GM12878 (cell line): ENCODE measurements around the gene ADGRV1. TPM values are rescaled to one million over a fixed set of nuclear protein-coding genes. Genes with fewer than 3 reads are reported as not detected.

Experiments
- ATAC-seq: fragments of 200-7000 bp; cut with Tn5 transposase; 3 replicates; pipeline ENCODE4 v1.9.1; 2020; ENCODE audit warnings: mild to moderate bottlenecking, moderate library complexity
- BruUV-seq: library from RNA; stranded (reverse); fragments of 400-500 nt; replicated peaks from 2 replicates; lab custom pipeline; 2021; lab: Mats Ljungman, UMichigan
- CTCF ChIA-PET: fragments of 300-600 bp; sonication (Branson Sonifier 250); formaldehyde crosslinking; extraction: SDS; loops from one replicate; lab custom pipeline; 2021; ENCODE audit warnings: inconsistent platforms; lab: Yijun Ruan, JAX
- POLR2A ChIA-PET: fragments of 350-600 bp; formaldehyde crosslinking; extraction: SDS; loops from one replicate; lab custom pipeline; 2021; ENCODE audit warnings: inconsistent platforms; lab: Charles Lee
- RAD21 ChIA-PET: fragments of 300-600 bp; sonication (Branson Sonifier 250); formaldehyde crosslinking; loops from one replicate; lab custom pipeline; 2023; ENCODE audit warnings: antibody characterized with exemption; ENCODE audit not compliant: unreplicated experiment; lab: Charles Lee
- SMC1A ChIA-PET: fragments of 300-600 bp; sonication (Branson Sonifier 250); formaldehyde crosslinking; loops from one replicate; lab custom pipeline; 2023; ENCODE audit not compliant: unreplicated experiment, uncharacterized antibody; lab: Charles Lee
- DNase-seq: peaks from one replicate; pipeline ENCODE4 v3.0.0-alpha.2; 2011; ENCODE audit warnings: low read depth, low spot score
- FAIRE-seq: peaks from 3 replicates; lab custom pipeline; 2011; peaks lifted over from hg19 to GRCh38; lab: Jason Lieb, UNC
- H2AFZ ChIP-seq: 2 replicates; pipeline ENCODE4 v1.6.0; 2011; ENCODE audit warnings: low read depth, low read length, control low read depth; ENCODE audit not compliant: control insufficient read depth
- H3K27ac ChIP-seq: 2 replicates; pipeline ENCODE4 v1.5.1; 2011; ENCODE audit warnings: control low read depth; ENCODE audit not compliant: control insufficient read depth, insufficient read depth
- H3K27me3 ChIP-seq, 2 experiments: replicated peaks in 1 of 2; 2 replicates each; pipeline versions ENCODE4 v1.6.0 to v1.6.1; 2011; ENCODE audit warnings: low read length in 1 of 2; ENCODE audit not compliant: control insufficient read depth in 2 of 2, insufficient read depth in 2 of 2
- H3K36me3 ChIP-seq, 2 experiments: 2 replicates each; pipeline ENCODE4 v1.5.1; 2011; ENCODE audit warnings: low read length in 1 of 2; ENCODE audit not compliant: control insufficient read depth in 2 of 2, insufficient read depth in 2 of 2
- H3K4me1 ChIP-seq: 2 replicates; pipeline ENCODE4 v1.6.1; 2011; ENCODE audit warnings: mild to moderate bottlenecking, low read length, moderate library complexity, mixed read lengths; ENCODE audit not compliant: control insufficient read depth, insufficient read depth
- H3K4me2 ChIP-seq: 2 replicates; pipeline ENCODE4 v1.6.0; 2011; ENCODE audit warnings: control low read depth; ENCODE audit not compliant: control insufficient read depth, insufficient read depth
- H3K4me3 ChIP-seq: fragments of 200-600 bp; sonication (generic); 2 replicates; pipeline ENCODE4 v1.5.1; 2016
- H3K79me2 ChIP-seq: 2 replicates; pipeline ENCODE4 v1.6.0; 2011; ENCODE audit warnings: low read length; ENCODE audit not compliant: control insufficient read depth, insufficient read depth
- H3K9ac ChIP-seq: 2 replicates; pipeline ENCODE4 v1.8.0; 2011; ENCODE audit warnings: low read length, control low read depth, mixed read lengths; ENCODE audit not compliant: control insufficient read depth, insufficient read depth
- H3K9me3 ChIP-seq: replicated peaks from 3 replicates; pipeline ENCODE4 v1.5.1; 2011; ENCODE audit warnings: mild to moderate bottlenecking, low read length; ENCODE audit not compliant: control insufficient read depth, insufficient read depth
- H4K20me1 ChIP-seq: 2 replicates; pipeline ENCODE4 v1.6.0; 2011; ENCODE audit not compliant: control insufficient read depth, insufficient read depth
- BCL11A ChIP-seq: IDR thresholded peaks from 2 replicates; pipeline ENCODE4 v1.6.1; 2011; ENCODE audit warnings: low read depth, low read length
- IRF4 ChIP-seq: IDR thresholded peaks from 2 replicates; pipeline ENCODE4 v1.6.1; 2011; ENCODE audit warnings: low read depth, low read length
- PRDM15 ChIP-seq: fragments of 450-650 bp; formaldehyde crosslinking; IDR thresholded peaks from 2 replicates; pipeline ENCODE4 v1.4.0; 2020; ENCODE audit warnings: mild to moderate bottlenecking, moderate library complexity
- RUNX3 ChIP-seq: IDR thresholded peaks from 2 replicates; pipeline ENCODE4 v1.6.1; 2012; ENCODE audit warnings: low read length, inconsistent platforms
- ZNF687 ChIP-seq: fragments of 450-650 bp; IDR thresholded peaks from 2 replicates; pipeline ENCODE4 v1.6.1; 2017; ENCODE audit warnings: mild to moderate bottlenecking, moderate library complexity
- ZSCAN29 ChIP-seq: fragments of 450-650 bp; IDR thresholded peaks from 2 replicates; pipeline ENCODE4 v1.6.1; 2017; ENCODE audit warnings: mild to moderate bottlenecking, moderate library complexity
- WGBS: methylation state at CpG from one replicate; pipeline ENCODE4 v1.1.6; 2016; ENCODE audit warnings: low lambda C conversion rate; ENCODE audit not compliant: insufficient replicate concordance, insufficient coverage; ENCODE audit errors: missing lambda C conversion rate; 5-methylcytosine and 5-hydroxymethylcytosine counted together
- in situ Hi-C: fragments of 300-500 bp; cut with MboI; formaldehyde crosslinking; loops from 9 replicates; pipeline ENCODE4 v1.14.3; 2018; ENCODE audit warnings: mixed read lengths
- intact Hi-C: fragments of 100-400 bp; cut with micrococcal nuclease; formaldehyde crosslinking; loops from one replicate; pipeline ENCODE4 v1.14.2; 2022; ENCODE audit not compliant: unreplicated experiment
- polyA plus RNA-seq, 11 experiments: library from polyadenylated mRNA; depleted of rRNA in 4 of 11; unstranded in 6 of 11; stranded (reverse) in 5 of 11; fragments of >200 nt; fragmentation: Nextera tagmentation in 4 of 11; fragmentation: Illumina TruSeq in 1 of 11; extraction: Ambion mirVana in 4 of 11; extraction: Trizol in 1 of 11; gene quantifications; 1 replicate in 1 of 11; 2 replicates in 10 of 11; pipeline versions ENCODE4 v1.2.1 to v1.2.3, GENCODE V29; 2011 to 2016; ENCODE audit warnings: inconsistent platforms in 2 of 11, missing spikeins in 2 of 11, low read depth in 1 of 11
- total RNA-seq, 4 experiments: library from RNA; depleted of rRNA in 3 of 4; stranded (reverse); fragments of >200 nt in 3 of 4; fragmentation: Illumina TruSeq in 1 of 4; extraction: Trizol in 1 of 4; gene quantifications; 2 replicates each; pipeline versions ENCODE4 v1.2.1 to v1.2.3, GENCODE V29; 2013 to 2021

ADGRV1 gene
- total and polyA plus RNA-seq, 10 of the 15 experiments (the other 5 are each of a cell fraction or from before 2014, with no cell fraction given): 0.04 to 8.1 (median 0.16) TPM; not detected in 1

GRCh38 chr5:90882448-90882847 is 323.9 kb downstream of the ADGRV1 start:
- 0% methylated on average over 2 of the region's 2 CpGs for WGBS
- in situ Hi-C loops: no loop called here

More at GRCh38 chr5:90882448-90882847, 323.9 kb downstream of the ADGRV1 start:
- Histone ChIP-seq H3K27ac (no peak overlapping the region), H2AFZ (no peak overlapping the region), H3K27me3 (no peaks in the 10 kb centered on the region; a peak in 1 of 4 replicates), H3K4me2 (no peak overlapping the region), H3K4me1 (no peaks in the 10 kb centered on the region), H4K20me1 (no peaks in the 10 kb centered on the region), H3K9me3 (no peaks in the 10 kb centered on the region), H3K4me3 (no peak overlapping the region), H3K9ac (no peak overlapping the region), H3K79me2 (no peaks in the 10 kb centered on the region), H3K36me3 (no peaks in the 10 kb centered on the region)
- POLR2A ChIA-PET: no interaction called here
- RAD21 ChIA-PET: no interaction called here
- SMC1A ChIA-PET: interaction anchor here (1.0 kb wide), 1 partner anchor 17 kb away, joined by 3 read pairs; no protein-coding TSS in a partner anchor
- BruUV-seq: no TSS peak
- CTCF ChIA-PET: no interaction called here
- TF ChIP-seq PRDM15 (CRISPR knock-in tag) (no peak), IRF4 (no peak), ZSCAN29 (no peak), ZNF687 (no peak), RUNX3 (no peak), BCL11A (no peak)
- no peak for ATAC-seq
- no peak for DNase-seq
- FAIRE-seq: no peak
- intact Hi-C loops: no loop called here
